Retina (tissue), 1 donor: ENCODE measurements around the gene SLC25A20.

ENCODE experiments used
- DNase-seq: peaks from one replicate; pipeline ENCODE4 v3.0.0-alpha.2; 2016

The SLC25A20 gene

GRCh38 chr3:48897460-48898376 lies 964 bp downstream of the SLC25A20 start:
- no peak for DNase-seq

GRCh38 chr3:48896936-48897335 lies 1.7 kb downstream of the SLC25A20 start:
- no peak for DNase-seq

GRCh38 chr3:48894516-48894915 lies 4.2 kb downstream of the SLC25A20 start:
- no peak for DNase-seq

GRCh38 chr3:48891606-48892005 lies 7.1 kb downstream of the SLC25A20 start:
- DNase-seq, result no peak

- no peak for DNase-seq
Observed at GRCh38 chr3:48885753-48886152, 12.9 kb downstream of the SLC25A20 start.

- DNase-seq, result no peak
Observed at GRCh38 chr3:48881652-48882114, 17.0 kb downstream of the SLC25A20 start.

- no peak for DNase-seq
Observed at GRCh38 chr3:48881006-48881405, 17.7 kb downstream of the SLC25A20 start.

- DNase-seq, result no peak
Observed at GRCh38 chr3:48879994-48880377, 18.7 kb downstream of the SLC25A20 start.

- no peak for DNase-seq
Observed at GRCh38 chr3:48879307-48879993, 19.2 kb downstream of the SLC25A20 start.

GRCh38 chr3:48877671-48878070 lies 21.0 kb downstream of the SLC25A20 start:
- DNase-seq, result no peak

GRCh38 chr3:48863122-48863521 lies 35.6 kb downstream of the SLC25A20 start:
- DNase-seq, result no peak

- no peak for DNase-seq
Observed at GRCh38 chr3:48859206-48859605, 39.5 kb downstream of the SLC25A20 start.

GRCh38 chr3:48858709-48859108 lies 40.0 kb downstream of the SLC25A20 start:
- no peak for DNase-seq

- DNase-seq, result no peak
Observed at GRCh38 chr3:48857641-48858040, 41.0 kb downstream of the SLC25A20 start.

GRCh38 chr3:48856469-48856868 lies 42.2 kb downstream of the SLC25A20 start:
- no peak for DNase-seq

GRCh38 chr3:48855681-48856447 lies 42.8 kb downstream of the SLC25A20 start:
- no peak for DNase-seq

GRCh38 chr3:48852151-48852550 lies 46.5 kb downstream of the SLC25A20 start:
- DNase-seq, result no peak

- DNase-seq, result peak; percentile 69
Observed at GRCh38 chr3:48851407-48851806, 47.3 kb downstream of the SLC25A20 start.

- no peak for DNase-seq
Observed at GRCh38 chr3:48848816-48849515, 49.7 kb downstream of the SLC25A20 start.

- DNase-seq, result peak; percentile 95
Observed at GRCh38 chr3:48847504-48848423, 50.9 kb downstream of the SLC25A20 start, which contains the start of gene PRKAR2A. PRKAR2A (minus strand) TSS chr3:48847874; CDS start chr3:48847596, 278 bp downstream.

GRCh38 chr3:48847053-48847503 lies 51.6 kb downstream of the SLC25A20 start:
- peak; percentile 76 for DNase-seq
